GM21367 (cell line): ENCODE results near the gene TESMIN.

ENCODE experiments used
- ATAC-seq: cut with Tn5 transposase; IDR thresholded peaks from one replicate; pipeline ENCODE4 v1.9.1; 2021; ENCODE audit not compliant: unreplicated experiment

Gene TESMIN

DNA sequence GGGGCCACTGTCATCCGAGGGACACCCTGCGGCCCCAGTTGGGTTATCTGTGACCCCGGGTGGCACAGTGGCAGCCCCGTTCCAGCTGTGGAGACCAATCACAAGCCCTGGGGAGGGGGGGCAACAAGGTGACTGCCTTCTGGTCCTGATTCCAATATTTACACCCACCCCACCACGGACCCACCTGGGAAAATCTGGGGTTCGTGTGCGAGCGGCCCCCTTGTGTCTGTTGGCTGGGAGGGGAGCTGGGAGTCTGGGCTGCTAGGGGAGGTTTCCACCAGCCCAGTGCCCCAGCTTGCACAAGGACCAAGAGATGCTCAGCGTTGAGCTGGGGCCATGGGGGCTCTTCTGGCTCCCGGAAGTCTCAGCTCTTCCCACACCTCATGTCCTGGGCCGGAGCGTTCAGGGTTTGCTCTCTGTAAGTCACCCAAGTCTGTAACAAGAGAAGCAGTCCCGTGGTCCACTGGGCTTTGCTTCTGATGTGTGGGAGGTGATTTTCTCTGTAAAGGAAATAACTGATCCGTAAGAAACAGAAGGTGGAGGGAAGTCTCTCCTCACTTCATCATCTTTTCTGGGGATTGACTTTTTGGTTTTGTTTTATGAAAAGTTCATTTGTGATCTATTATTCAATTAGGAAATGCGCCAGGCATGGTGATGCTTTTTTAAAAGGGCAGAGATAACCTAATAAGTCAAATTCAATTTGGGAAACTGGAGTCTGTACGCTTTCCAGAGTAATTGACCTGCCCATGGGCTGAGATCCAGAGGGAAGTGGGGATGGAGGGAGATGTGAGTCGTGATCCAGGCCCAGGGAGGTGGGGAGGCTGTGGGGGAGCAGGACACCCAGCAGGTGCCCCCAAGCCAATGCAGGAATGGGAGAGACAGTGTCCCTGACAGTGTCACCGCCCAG, 89.4 kb downstream of the TESMIN start:
- no peak for ATAC-seq

DNA sequence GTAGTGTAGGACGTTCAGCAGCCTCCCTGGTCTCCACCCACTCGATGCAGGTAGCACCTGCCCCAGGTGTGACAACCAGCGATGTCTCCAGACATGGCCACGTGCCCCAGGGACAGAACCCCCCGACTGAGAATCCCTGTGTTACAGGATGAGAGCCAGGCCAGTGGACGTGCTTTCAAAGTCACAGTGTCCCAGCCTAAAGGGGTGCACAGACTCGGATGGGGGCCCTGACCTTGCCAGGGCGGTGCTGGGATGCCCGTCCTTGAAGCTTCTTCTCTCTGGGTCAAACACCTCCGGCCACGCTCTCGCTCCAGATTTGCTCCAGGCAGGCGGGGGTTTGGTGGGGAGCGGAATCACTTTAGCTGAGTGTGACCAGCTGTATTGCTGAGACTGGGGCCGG, 90.3 kb downstream of the TESMIN start:
- ATAC-seq: no peak

DNA sequence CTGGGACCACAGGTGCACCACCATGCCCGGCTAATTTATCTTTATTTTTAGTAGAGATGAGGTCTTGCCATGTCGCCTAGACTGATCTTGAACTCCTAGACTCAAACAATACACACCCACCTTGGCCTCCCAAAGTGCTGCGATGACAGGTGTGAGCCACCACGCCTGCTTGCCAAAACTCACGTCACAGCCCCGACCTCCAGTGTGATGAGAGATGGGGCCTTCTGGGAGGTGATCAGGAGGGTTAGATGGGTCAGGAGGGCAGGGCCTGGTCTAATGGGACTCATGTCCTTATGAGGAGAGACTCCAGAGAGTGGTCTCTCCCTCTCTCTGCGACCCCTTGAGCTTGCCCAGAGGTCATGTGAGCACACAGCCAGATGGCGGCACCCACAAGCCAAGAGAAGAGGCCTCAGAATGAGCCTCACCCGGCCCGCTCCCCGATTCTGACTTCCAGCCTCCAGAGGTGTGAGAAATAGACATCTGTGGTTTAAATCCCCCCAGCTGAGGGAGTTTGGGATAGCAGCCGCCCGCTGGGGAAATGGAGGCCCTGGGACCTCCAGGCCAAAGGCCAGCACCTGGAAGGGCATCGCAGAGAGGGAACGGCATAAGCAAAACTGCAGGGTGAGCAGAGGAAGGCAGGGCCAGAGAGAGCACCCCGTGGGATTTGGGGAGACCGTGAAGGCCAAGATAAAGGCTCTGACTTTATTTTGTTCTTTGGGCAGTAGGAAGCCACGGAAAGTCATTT, 91.1 kb downstream of the TESMIN start:
- no peak for ATAC-seq

DNA sequence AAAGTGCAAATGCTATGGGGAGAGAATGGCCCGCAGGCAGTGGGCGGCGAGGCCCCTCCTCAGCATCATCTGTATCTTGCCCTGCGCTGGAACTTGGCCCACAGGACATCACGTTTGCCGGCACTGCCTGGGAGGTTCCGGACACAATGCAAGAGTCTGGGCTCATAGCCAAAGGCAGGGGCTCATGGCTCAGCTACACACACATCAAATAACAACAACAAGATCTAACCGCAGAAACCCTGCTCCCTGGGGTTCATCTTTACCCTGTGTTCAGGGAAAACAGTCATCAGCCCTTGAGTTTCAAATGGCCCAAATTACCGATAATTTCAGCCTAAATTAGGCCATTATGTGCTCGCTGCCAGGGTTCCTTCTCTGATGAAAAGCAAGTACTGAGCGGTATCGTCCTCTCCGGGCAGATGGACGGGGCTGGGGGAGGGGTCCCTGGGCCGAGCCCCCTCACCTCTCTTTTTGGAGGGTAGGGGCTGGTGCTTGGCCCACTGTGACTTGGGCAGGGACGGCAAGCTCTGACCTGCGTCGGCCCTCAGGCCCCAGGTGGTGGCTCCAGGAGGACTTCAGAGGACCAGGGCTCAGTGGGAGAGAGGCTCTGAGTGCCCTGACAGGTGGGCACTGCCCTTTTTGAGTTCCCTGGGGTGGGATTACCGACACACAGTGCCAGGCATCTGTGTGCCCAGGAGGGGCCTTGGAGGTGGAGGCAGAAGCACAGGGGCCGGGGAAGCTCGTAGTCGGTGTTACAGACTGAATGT, 92.0 kb downstream of the TESMIN start:
- no peak for ATAC-seq

DNA sequence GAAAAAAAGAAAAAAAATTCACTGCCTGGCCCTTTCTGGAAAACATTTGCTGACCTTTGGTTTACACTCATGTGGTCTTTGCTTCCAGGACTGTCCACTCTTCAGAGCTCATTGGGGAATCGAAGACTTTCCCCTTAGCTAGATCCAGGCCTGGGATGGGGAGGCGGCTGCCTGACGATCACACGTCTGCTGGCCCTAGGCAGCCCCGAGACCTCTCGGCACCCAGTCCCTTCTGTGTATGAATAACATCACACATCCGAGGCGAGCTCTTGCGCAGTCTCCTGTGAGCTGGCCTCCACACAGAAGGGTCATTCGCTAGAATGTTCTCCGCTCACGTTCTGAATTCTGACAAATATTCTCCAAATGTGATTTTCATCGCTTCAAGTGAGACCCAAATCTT, 92.7 kb downstream of the TESMIN start:
- ATAC-seq: no peak

DNA sequence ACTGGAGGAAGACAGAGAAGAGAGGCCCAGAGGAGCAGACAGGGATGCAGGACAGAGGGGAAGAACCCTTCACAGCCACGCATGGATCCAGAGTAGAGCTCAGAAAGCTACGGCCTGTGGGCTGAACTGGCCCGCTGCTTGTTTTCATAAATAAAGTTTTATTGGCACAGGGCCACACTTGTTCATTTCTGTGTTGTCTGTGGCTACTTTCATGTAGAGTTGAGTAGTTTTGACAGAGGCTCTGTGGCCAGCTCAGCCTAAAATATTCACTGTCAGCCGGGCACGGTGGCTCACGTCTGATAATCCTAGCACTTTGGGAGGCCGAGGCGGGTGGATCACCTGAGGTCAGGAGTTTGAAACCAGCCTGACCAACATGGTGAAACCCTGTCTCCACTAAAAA, 93.2 kb downstream of the TESMIN start:
- no peak for ATAC-seq
